SK-N-MC (cell line): ENCODE results near the gene RAB3GAP1.

Experiments used
- EZH2 ChIP-seq: fragments of 200-600 bp; sonication (generic); IDR thresholded peaks from one replicate; pipeline ENCODE4 v1.6.1; 2017; ENCODE audit warnings: antibody characterized with exemption
- FOXP2 ChIP-seq: optimal IDR thresholded peaks from 2 replicates; pipeline ENCODE3; 2011; ENCODE audit warnings: mild to moderate bottlenecking, moderate library complexity; ENCODE audit not compliant: insufficient read depth; ENCODE audit errors: extremely low read length, control extremely low read depth
- POLR2AphosphoS5 ChIP-seq: IDR thresholded peaks from 2 replicates; pipeline ENCODE4 v1.6.1; 2012; ENCODE audit warnings: mild to moderate bottlenecking, low read depth, low read length, borderline replicate concordance

- TF ChIP-seq POLR2AphosphoS5, result no peak
- TF ChIP-seq EZH2, result no peak
- no peak for TF ChIP-seq FOXP2
Observed at GRCh38 chr2:135174049-135174809, 122.1 kb downstream of the RAB3GAP1 start.
